ENCODE measurements around the gene FIBP.

DNA sequence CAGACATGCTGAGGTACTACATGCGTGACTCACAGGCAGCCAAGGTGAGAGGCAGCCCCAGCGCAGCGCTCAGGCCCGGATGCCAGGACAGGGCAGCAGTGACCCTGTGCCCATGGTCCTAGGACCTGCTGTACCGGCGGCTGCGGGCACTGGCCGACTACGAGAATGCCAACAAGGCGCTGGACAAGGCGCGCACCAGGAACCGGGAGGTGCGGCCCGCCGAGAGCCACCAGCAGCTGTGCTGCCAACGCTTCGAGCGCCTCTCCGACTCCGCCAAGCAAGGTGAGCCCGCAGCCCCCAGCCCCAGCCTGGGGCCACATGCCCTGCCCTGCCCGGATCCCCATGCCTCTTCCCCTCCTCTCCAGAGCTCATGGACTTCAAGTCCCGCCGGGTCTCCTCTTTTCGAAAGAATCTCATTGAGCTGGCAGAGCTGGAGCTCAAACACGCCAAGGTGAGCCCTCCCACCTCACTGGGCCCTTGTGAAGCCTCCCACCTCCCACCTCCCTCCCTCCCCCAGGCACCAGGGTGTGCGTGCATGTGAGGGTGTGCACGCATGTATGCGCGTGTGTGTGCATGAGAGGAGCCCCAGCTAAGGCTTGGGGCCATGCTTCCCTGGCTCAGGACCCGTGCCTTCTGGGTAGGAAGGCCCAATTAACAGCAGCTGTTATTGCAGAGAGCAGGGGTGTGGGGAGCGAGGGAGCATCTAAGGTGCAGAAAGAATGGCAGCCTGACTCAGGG is 35.6 kb downstream of the FIBP start:
- TF ChIP-seq, protein P1, sequence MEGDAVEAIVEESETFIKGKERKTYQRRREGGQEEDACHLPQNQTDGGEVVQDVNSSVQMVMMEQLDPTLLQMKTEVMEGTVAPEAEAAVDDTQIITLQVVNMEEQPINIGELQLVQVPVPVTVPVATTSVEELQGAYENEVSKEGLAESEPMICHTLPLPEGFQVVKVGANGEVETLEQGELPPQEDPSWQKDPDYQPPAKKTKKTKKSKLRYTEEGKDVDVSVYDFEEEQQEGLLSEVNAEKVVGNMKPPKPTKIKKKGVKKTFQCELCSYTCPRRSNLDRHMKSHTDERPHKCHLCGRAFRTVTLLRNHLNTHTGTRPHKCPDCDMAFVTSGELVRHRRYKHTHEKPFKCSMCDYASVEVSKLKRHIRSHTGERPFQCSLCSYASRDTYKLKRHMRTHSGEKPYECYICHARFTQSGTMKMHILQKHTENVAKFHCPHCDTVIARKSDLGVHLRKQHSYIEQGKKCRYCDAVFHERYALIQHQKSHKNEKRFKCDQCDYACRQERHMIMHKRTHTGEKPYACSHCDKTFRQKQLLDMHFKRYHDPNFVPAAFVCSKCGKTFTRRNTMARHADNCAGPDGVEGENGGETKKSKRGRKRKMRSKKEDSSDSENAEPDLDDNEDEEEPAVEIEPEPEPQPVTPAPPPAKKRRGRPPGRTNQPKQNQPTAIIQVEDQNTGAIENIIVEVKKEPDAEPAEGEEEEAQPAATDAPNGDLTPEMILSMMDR (conservative IDR thresholded peaks at IDR 0.05; ENCODE audit: low read depth, low read length), result no peak
- TF ChIP-seq EZH2 (IDR thresholded peaks at IDR 0.05; ENCODE audit: low read length, unreplicated experiment), result no peak
